ENCODE results near the gene SYNPR. TPM values are rescaled to one million over a fixed set of nuclear protein-coding genes. Genes with fewer than 3 reads are reported as not detected.

The SYNPR gene
- total RNA-seq, 1 experiment from 2014 or later, result not detected

DNA sequence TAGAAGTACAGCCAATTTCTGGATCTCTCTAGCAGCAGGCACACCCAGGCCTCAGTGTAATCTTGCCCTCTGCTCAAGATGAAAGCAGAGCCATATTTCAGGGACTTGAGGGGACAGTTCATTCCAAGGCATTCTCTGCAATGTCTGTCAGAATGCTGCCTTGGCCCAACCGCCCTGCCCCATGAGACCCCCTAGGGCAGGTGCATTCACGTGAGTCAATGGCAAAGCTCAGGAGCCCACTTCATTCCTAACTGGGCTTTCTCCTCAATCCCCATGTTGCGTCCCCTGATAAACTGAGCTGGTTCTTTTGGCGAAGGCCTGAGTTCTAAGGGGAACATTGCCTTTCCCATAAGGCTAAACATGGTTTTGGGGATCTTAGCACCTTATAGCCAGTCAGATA lies 383.9 kb downstream of the SYNPR start:
- Histone ChIP-seq H3K9me2 (replicated peaks; ENCODE audit: low read length) (no peaks in the 10 kb centered on the region), H3K4me1 (ENCODE audit: insufficient read depth, low read length) (no peaks in the 10 kb centered on the region), H3F3A (ENCODE audit: low read length, unreplicated experiment) (no peaks in the 10 kb centered on the region), H3K4me3 (ENCODE audit: low read length) (no peak overlapping the region), H3K4me2 (ENCODE audit: low read length) (no peak overlapping the region), H3K79me2 (ENCODE audit: low read length) (no peaks in the 10 kb centered on the region), H3K36me3 (ENCODE audit: low read depth, low read length) (no peaks in the 10 kb centered on the region), H3K9ac (ENCODE audit: low read length) (no peak overlapping the region), H3K9me3 (ENCODE audit: low read length) (no peaks in the 10 kb centered on the region), H3K27ac (ENCODE audit: low read length) (no peak overlapping the region), H4K20me1 (ENCODE audit: low read length) (no peaks in the 10 kb centered on the region), H3K27me3 (ENCODE audit: low read length) (no peaks in the 10 kb centered on the region), H2AFZ (ENCODE audit: low read length) (no peak overlapping the region)
- DNase-seq, result no peak
- TF ChIP-seq EZH2 (IDR thresholded peaks at IDR 0.05; ENCODE audit: low read length, unreplicated experiment) (no peak), EZH2phosphoT487 (IDR thresholded peaks at IDR 0.05; ENCODE audit: borderline replicate concordance, low read length) (no peak), CTCF (conservative IDR thresholded peaks at IDR 0.05; ENCODE audit: low read depth, low read length) (no peak)
- no peak for ATAC-seq
- ChIA-PET CTCF (no interaction called here), POLR2A (ENCODE audit: unreplicated experiment) (no interaction called here)
- intact Hi-C loops (cut with micrococcal nuclease), result loop anchor here (5.0 kb wide), 1 partner anchor 155 kb away; the partner anchor contains the start of gene C3orf49
- no TSS peak for BruUV-seq (replicated peaks)

DNA sequence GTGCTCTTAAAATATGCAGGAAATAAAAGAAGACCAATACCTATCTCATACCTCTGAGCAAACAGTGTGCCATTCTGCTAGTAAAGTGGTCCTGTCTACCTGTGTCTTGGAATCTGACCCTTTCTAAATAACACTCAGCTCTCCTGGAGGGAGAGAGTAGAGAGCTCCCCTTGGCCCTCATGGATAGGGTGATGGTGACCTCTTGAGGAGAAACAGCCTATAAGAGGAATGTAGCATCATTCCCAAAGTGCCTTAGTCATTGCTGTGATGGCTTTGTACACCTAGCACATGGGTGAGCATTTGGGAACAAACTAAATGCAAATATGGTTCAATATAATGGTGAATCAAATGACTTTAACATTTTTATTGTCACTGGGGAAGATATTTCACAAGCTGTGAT lies 384.4 kb downstream of the SYNPR start:
- CTCF ChIA-PET, result no interaction called here
- intact Hi-C loops (cut with micrococcal nuclease), result loop anchor here (5.0 kb wide), 1 partner anchor 155 kb away; the partner anchor contains the start of gene C3orf49
- POLR2A ChIA-PET (ENCODE audit: unreplicated experiment), result no interaction called here

More for the DNA sequence above, 384.4 kb downstream of the SYNPR start:
- Histone ChIP-seq H2AFZ (ENCODE audit: low read length) (no peak overlapping the region), H3K4me3 (ENCODE audit: low read length) (no peak overlapping the region), H3K9ac (ENCODE audit: low read length) (no peak overlapping the region), H3K4me2 (ENCODE audit: low read length) (no peak overlapping the region), H3K27me3 (ENCODE audit: low read length) (no peaks in the 10 kb centered on the region), H4K20me1 (ENCODE audit: low read length) (no peaks in the 10 kb centered on the region), H3F3A (ENCODE audit: low read length, unreplicated experiment) (no peaks in the 10 kb centered on the region), H3K36me3 (ENCODE audit: low read depth, low read length) (no peaks in the 10 kb centered on the region), H3K79me2 (ENCODE audit: low read length) (no peaks in the 10 kb centered on the region), H3K27ac (ENCODE audit: low read length) (no peak overlapping the region), H3K9me2 (replicated peaks; ENCODE audit: low read length) (no peaks in the 10 kb centered on the region), H3K4me1 (ENCODE audit: insufficient read depth, low read length) (no peaks in the 10 kb centered on the region), H3K9me3 (ENCODE audit: low read length) (no peaks in the 10 kb centered on the region)
- no peak for ATAC-seq
- TF ChIP-seq EZH2 (IDR thresholded peaks at IDR 0.05; ENCODE audit: low read length, unreplicated experiment) (no peak), EZH2phosphoT487 (IDR thresholded peaks at IDR 0.05; ENCODE audit: borderline replicate concordance, low read length) (no peak), CTCF (conservative IDR thresholded peaks at IDR 0.05; ENCODE audit: low read depth, low read length) (no peak)
- no TSS peak for BruUV-seq (replicated peaks)
- peak; percentile 1 for DNase-seq

Measured in PC-3 (cell line).